Left ventricle myocardium inferior (tissue), 1 donor: ENCODE data around the gene GCM1. TPM values are rescaled to one million over a fixed set of nuclear protein-coding genes. Genes with fewer than 3 reads are reported as not detected.

Experiments
- DNase-seq: peaks from one replicate; pipeline ENCODE4 v3.0.0-alpha.2; 2020
- H3K27ac ChIP-seq: fragments of 200-600 bp; replicated peaks from 2 replicates; pipeline ENCODE4 v1.8.0; 2021
- H3K27me3 ChIP-seq: fragments of 200-600 bp; 2 replicates; pipeline ENCODE4 v1.8.0; 2021; ENCODE audit warnings: low read depth
- H3K36me3 ChIP-seq: fragments of 200-600 bp; 2 replicates; pipeline ENCODE4 v1.8.0; 2021
- H3K4me1 ChIP-seq: fragments of 200-600 bp; 2 replicates; pipeline ENCODE4 v1.8.0; 2021
- H3K4me3 ChIP-seq: fragments of 200-600 bp; 2 replicates; pipeline ENCODE4 v1.8.0; 2021; ENCODE audit warnings: mild to moderate bottlenecking, moderate library complexity
- H3K9me3 ChIP-seq: fragments of 200-600 bp; replicated peaks from 2 replicates; pipeline ENCODE4 v1.8.0; 2021
- CTCF ChIP-seq: fragments of 200-600 bp; IDR thresholded peaks from 2 replicates; pipeline ENCODE4 v1.8.0; 2021; ENCODE audit warnings: antibody characterized with exemption, mild to moderate bottlenecking, borderline replicate concordance
- intact Hi-C: fragments of 100-400 bp; cut with micrococcal nuclease; formaldehyde crosslinking; loops from one replicate; pipeline ENCODE4 v1.11.0; 2022
- total RNA-seq: library from RNA; stranded (reverse); fragmentation: NEBNext Ultra II Directional; extraction: Animal tissue kit (Norgen Biotek cat#: 25700); gene quantifications from one replicate; pipeline ENCODE4 v1.2.1, GENCODE V29; 2021
- donor health status: DM: no; HTN: yes; CAD: no; lungs with severe emphysema.

GCM1 gene
- total RNA-seq, 1 donor from 2014 or later: not detected

GRCh38 chr6:53095716-53096115, 52.9 kb downstream of the GCM1 start:
- Histone ChIP-seq H3K27me3 (no peaks in the 10 kb centered on the region), H3K27ac (no peak overlapping the region), H3K4me1 (no peaks in the 10 kb centered on the region), H3K4me3 (no peak overlapping the region), H3K9me3 (no peaks in the 10 kb centered on the region), H3K36me3 (peaks cover 98% of the 10 kb centered on the region)
- intact Hi-C loops: no loop called here
- no peak for TF ChIP-seq CTCF
- no peak for DNase-seq

GRCh38 chr6:53095270-53095669, 53.4 kb downstream of the GCM1 start:
- Histone ChIP-seq H3K36me3 (peaks cover 98% of the 10 kb centered on the region), H3K4me3 (no peak overlapping the region), H3K27me3 (no peaks in the 10 kb centered on the region), H3K4me1 (no peaks in the 10 kb centered on the region), H3K27ac (no peak overlapping the region), H3K9me3 (no peaks in the 10 kb centered on the region)
- intact Hi-C loops: no loop called here
- TF ChIP-seq CTCF: no peak
- no peak for DNase-seq

GRCh38 chr6:53090576-53090975, 58.1 kb downstream of the GCM1 start:
- no peak for TF ChIP-seq CTCF
- Histone ChIP-seq H3K27ac (no peak overlapping the region), H3K27me3 (no peaks in the 10 kb centered on the region), H3K36me3 (peaks cover 98% of the 10 kb centered on the region), H3K4me1 (no peaks in the 10 kb centered on the region), H3K9me3 (no peaks in the 10 kb centered on the region), H3K4me3 (no peak overlapping the region)
- intact Hi-C loops: no loop called here
- no peak for DNase-seq

- no peaks in the 10 kb centered on the region for H3K4me1 ChIP-seq
- H3K9me3 ChIP-seq: no peaks in the 10 kb centered on the region
- DNase-seq: no peak
- no peak overlapping the region for H3K4me3 ChIP-seq
- H3K27me3 ChIP-seq: no peaks in the 10 kb centered on the region
- no peak for TF ChIP-seq CTCF
- intact Hi-C loops: no loop called here
- no peak overlapping the region for H3K27ac ChIP-seq
- peaks cover 98% of the 10 kb centered on the region for H3K36me3 ChIP-seq
These were observed 58.7 kb downstream of the GCM1 start for GRCh38 chr6:53089948-53090347.

GRCh38 chr6:53086302-53086701, 62.3 kb downstream of the GCM1 start:
- no peak for DNase-seq
- Histone ChIP-seq H3K27me3 (no peaks in the 10 kb centered on the region), H3K9me3 (no peaks in the 10 kb centered on the region), H3K4me3 (no peak overlapping the region), H3K27ac (no peak overlapping the region), H3K36me3 (peaks cover 98% of the 10 kb centered on the region), H3K4me1 (no peaks in the 10 kb centered on the region)
- intact Hi-C loops: no loop called here
- TF ChIP-seq CTCF: no peak

- no peak for TF ChIP-seq CTCF
- Histone ChIP-seq H3K27ac (no peak overlapping the region), H3K9me3 (no peaks in the 10 kb centered on the region), H3K27me3 (no peaks in the 10 kb centered on the region), H3K36me3 (peaks cover 98% of the 10 kb centered on the region), H3K4me1 (no peaks in the 10 kb centered on the region), H3K4me3 (no peak overlapping the region)
- intact Hi-C loops: no loop called here
- no peak for DNase-seq
These were observed 67.8 kb downstream of the GCM1 start for GRCh38 chr6:53080813-53081212.
